ENCODE data around the gene GJA1.

- TF ChIP-seq CTCF (IDR thresholded peaks at IDR 0.05), result no peak
- TF ChIP-seq RFX5 (IDR thresholded peaks at IDR 0.05), result no peak
- no peak for TF ChIP-seq POLR2A (IDR thresholded peaks at IDR 0.05; ENCODE audit: low read length)
- TF ChIP-seq ELK1 (IDR thresholded peaks at IDR 0.05; ENCODE audit: low read depth, low read length), result no peak
- TF ChIP-seq USF2 (IDR thresholded peaks at IDR 0.05), result no peak
- no peak for TF ChIP-seq ATOH8 (CRISPR knock-in tag; IDR thresholded peaks at IDR 0.05; ENCODE audit: low read depth)
- no peak for TF ChIP-seq RARB (CRISPR knock-in tag; IDR thresholded peaks at IDR 0.05)
- TF ChIP-seq HDAC2 (IDR thresholded peaks at IDR 0.05), result no peak
These were observed 1.8 kb downstream of the GJA1 start for GRCh38 chr6:121436960-121437850.

Measured in A549 (cell line).